H1 (cell line): Measurements from ENCODE around the gene DNAJC6.

Experiments
- EP300 ChIP-seq, 2 experiments: IDR thresholded peaks; 1 replicate in 1 of 2; 2 replicates in 1 of 2; pipeline ENCODE4 v1.6.1; 2011 to 2012; ENCODE audit warnings: low read depth in 2 of 2, low read length in 2 of 2, mild to moderate bottlenecking in 2 of 2, borderline replicate concordance in 1 of 2, inconsistent platforms in 1 of 2, moderate library complexity in 1 of 2
- EZH2 ChIP-seq: fragments of 200-600 bp; sonication (generic); IDR thresholded peaks from 2 replicates; pipeline ENCODE4 v1.7.1; 2012; ENCODE audit warnings: low read depth, mild to moderate bottlenecking, moderate library complexity, low read length, inconsistent platforms; ENCODE audit not compliant: severe bottlenecking
- JUND ChIP-seq: IDR thresholded peaks from 2 replicates; pipeline ENCODE4 v1.6.1; 2011; ENCODE audit warnings: mild to moderate bottlenecking, improper control_type of control experiment, low read length
- POLR2A ChIP-seq, 2 experiments: IDR thresholded peaks; 1 replicate in 1 of 2; 2 replicates in 1 of 2; pipeline ENCODE4 v1.6.1; 2011; ENCODE audit warnings: low read depth in 2 of 2, low read length in 2 of 2, mild to moderate bottlenecking in 2 of 2; ENCODE audit errors: control extremely low read depth in 1 of 2

DNA sequence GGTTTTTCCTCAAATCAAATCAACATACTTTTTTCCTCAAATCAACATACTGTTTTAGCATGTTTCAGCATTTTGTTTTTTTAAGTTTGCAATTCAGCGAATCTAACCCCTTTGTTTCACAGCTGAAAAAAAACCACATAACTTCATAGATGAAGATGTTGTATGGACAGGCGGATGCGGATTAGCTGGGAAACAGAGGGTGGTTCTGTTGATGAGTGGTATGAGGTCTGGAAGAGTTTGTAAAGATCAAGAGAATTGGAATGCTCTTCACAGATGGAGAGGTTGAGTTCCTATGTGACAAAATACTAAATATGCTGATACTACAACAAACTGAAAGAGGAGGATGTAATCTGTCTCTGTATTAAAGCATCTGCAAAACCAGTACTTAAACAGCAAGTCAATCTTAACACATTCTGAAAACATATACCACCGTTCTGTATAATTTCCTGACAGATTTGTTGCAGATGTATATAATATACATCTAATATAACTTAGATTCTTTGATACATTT lies 100.5 kb downstream of the DNAJC6 start:
- TF ChIP-seq EP300 (IDR thresholded peaks at IDR 0.05; ENCODE audit: borderline replicate concordance in 1 of 2, low read depth in 2 of 2, low read length in 2 of 2) (no peak), JUND (no peak), POLR2A (IDR thresholded peaks at IDR 0.05; ENCODE audit: control extremely low read depth in 1 of 2, low read depth in 2 of 2, low read length in 2 of 2) (no peak), EZH2 (no peak)
